CD4-positive, alpha-beta T cell (primary cell): Measurements from ENCODE around the gene CCR1. TPM values are rescaled to one million over a fixed set of nuclear protein-coding genes. Genes with fewer than 3 reads are reported as not detected.
"Not testable (repeated sequence)": the region's sequence is repeated elsewhere in the genome, so short reads cannot be mapped to it uniquely, and the experiment has no call there.

Experiments
- ATAC-seq: fragments of 200-7000 bp; cut with Tn5 transposase; one replicate; pipeline ENCODE4 v1.10.0; 2022; ENCODE audit warnings: mild to moderate bottlenecking; ENCODE audit not compliant: poor library complexity
- CTCF ChIA-PET: fragments of 350-600 bp; sonication (Branson Sonifier 250); formaldehyde crosslinking; loops from one replicate; lab custom pipeline; 2021; ENCODE audit warnings: antibody characterized with exemption, inconsistent platforms; lab: Charles Lee
- POLR2A ChIA-PET: fragments of 350-600 bp; sonication (Branson Sonifier 250); formaldehyde crosslinking; loops from one replicate; lab custom pipeline; 2021; ENCODE audit warnings: antibody characterized with exemption, inconsistent platforms; lab: Charles Lee
- DNase-seq, 14 experiments: peaks; one replicate each; pipeline ENCODE4 v3.0.0-alpha.2; 2013 to 2020; ENCODE audit warnings: mixed read lengths in 2 of 14
- H3K27ac ChIP-seq, 2 donors: one replicate each; pipeline versions ENCODE4 v1.5.1 to v1.7.0; 2013; ENCODE audit warnings: low read length in 2 of 2, low read depth in 1 of 2, mild to moderate bottlenecking in 1 of 2
- H3K27me3 ChIP-seq, 2 experiments: 1 replicate in 1 of 2; 2 replicates in 1 of 2; pipeline versions ENCODE4 v1.6.1 to v1.7.0; 2013; ENCODE audit warnings: low read length in 2 of 2, control low read depth in 1 of 2, mild to moderate bottlenecking in 1 of 2, moderate library complexity in 1 of 2; ENCODE audit not compliant: insufficient read depth in 2 of 2, control insufficient read depth in 1 of 2
- H3K36me3 ChIP-seq: one replicate; pipeline ENCODE4 v1.6.1; 2013; ENCODE audit warnings: low read length, control low read depth; ENCODE audit not compliant: insufficient read depth
- H3K4me1 ChIP-seq: one replicate; pipeline ENCODE4 v1.6.1; 2013; ENCODE audit warnings: low read length, control low read depth; ENCODE audit not compliant: insufficient read depth
- H3K4me3 ChIP-seq: one replicate; pipeline ENCODE4 v1.5.1; 2013; ENCODE audit warnings: mild to moderate bottlenecking, low read length, moderate library complexity
- H3K9me3 ChIP-seq, 2 experiments: 1 replicate in 1 of 2; 2 replicates in 1 of 2; pipeline versions ENCODE4 v1.6.1 to v1.7.0; 2013; ENCODE audit warnings: low read length in 2 of 2, mild to moderate bottlenecking in 2 of 2, control low read depth in 1 of 2, moderate library complexity in 1 of 2; ENCODE audit not compliant: control insufficient read depth in 1 of 2, insufficient read depth in 1 of 2
- H3K27ac Mint-ChIP-seq: one replicate; pipeline ENCODE4 v1.8.0; 2020; ENCODE audit warnings: mixed read lengths
- H3K27me3 Mint-ChIP-seq: one replicate; pipeline ENCODE4 v1.8.0; 2021; ENCODE audit warnings: mixed read lengths
- H3K36me3 Mint-ChIP-seq: one replicate; pipeline ENCODE4 v1.8.0; 2021; ENCODE audit warnings: low read depth, mixed read lengths
- H3K4me1 Mint-ChIP-seq: one replicate; pipeline ENCODE4 v1.8.0; 2021; ENCODE audit warnings: low read depth, mixed read lengths
- H3K4me3 Mint-ChIP-seq: one replicate; pipeline ENCODE4 v1.8.0; 2020; ENCODE audit warnings: mild to moderate bottlenecking, mixed read lengths
- H3K9me3 Mint-ChIP-seq: one replicate; pipeline ENCODE4 v1.8.0; 2020; ENCODE audit warnings: mixed read lengths
- CTCF ChIP-seq: fragments of 200-600 bp; IDR thresholded peaks from one replicate; pipeline ENCODE4 v1.8.0; 2022; ENCODE audit warnings: antibody characterized with exemption, mild to moderate bottlenecking
- intact Hi-C, 2 experiments: fragments of 100-400 bp; cut with DNase I in 1 of 2; cut with micrococcal nuclease in 1 of 2; formaldehyde crosslinking; loops; one replicate each; pipeline versions ENCODE4 v1.15.1 to v1.9.0; 2023 to 2025; cut with DNase I, micrococcal nuclease
- total RNA-seq, 174 experiments: library from RNA in 2 of 174; stranded (reverse) in 2 of 174; gene quantifications; one replicate each; pipeline ENCODE4 v1.2.3 and lab custom pipeline; 2021 to 2026

The CCR1 gene
- total RNA-seq, 2 experiments from 2014 or later = 0.34 to 0.38 TPM

- H3K9me3 Mint-ChIP-seq = peaks cover 4% of the 10 kb centered on the region
- no peak overlapping the region for H3K4me3 Mint-ChIP-seq
- H3K36me3 Mint-ChIP-seq = no peaks in the 10 kb centered on the region
- Histone ChIP-seq H3K4me1 (no peaks in the 10 kb centered on the region), H3K9me3 (peaks cover 0 to 5% of the 10 kb centered on the region in 2 experiments), H3K27ac (no peak overlapping the region), H3K27me3 (peaks cover 0 to 2% of the 10 kb centered on the region in 2 experiments), H3K36me3 (no peaks in the 10 kb centered on the region), H3K4me3 (no peak overlapping the region)
- ChIA-PET POLR2A (no interaction called here), CTCF (no interaction called here)
- no peaks in the 10 kb centered on the region for H3K27me3 Mint-ChIP-seq
- no peak for DNase-seq
- no peak for TF ChIP-seq CTCF
- ATAC-seq = no peak
- H3K27ac Mint-ChIP-seq = no peak overlapping the region
- intact Hi-C loops = no loop called here
- no peaks in the 10 kb centered on the region for H3K4me1 Mint-ChIP-seq
Observed at GRCh38 chr3:46163556-46164041, 44.5 kb downstream of the CCR1 start.

GRCh38 chr3:46162975-46163555 is 45.0 kb downstream of the CCR1 start:
- Histone ChIP-seq H3K36me3 (no peaks in the 10 kb centered on the region), H3K27me3 (peaks cover 0 to 2% of the 10 kb centered on the region in 2 experiments), H3K4me3 (no peak overlapping the region), H3K9me3 (peaks cover 0 to 2% of the 10 kb centered on the region in 2 experiments), H3K4me1 (no peaks in the 10 kb centered on the region), H3K27ac (no peak overlapping the region)
- CTCF ChIA-PET = no interaction called here
- TF ChIP-seq CTCF = no peak
- Mint-ChIP-seq H3K36me3 (no peaks in the 10 kb centered on the region), H3K9me3 (peaks cover 4% of the 10 kb centered on the region), H3K27me3 (no peaks in the 10 kb centered on the region), H3K4me1 (no peaks in the 10 kb centered on the region), H3K4me3 (no peak overlapping the region), H3K27ac (no peak overlapping the region)
- ATAC-seq = no peak
- POLR2A ChIA-PET = no interaction called here
- intact Hi-C loops = no loop called here
- no peak for DNase-seq

GRCh38 chr3:46157685-46158084 is 50.4 kb downstream of the CCR1 start:
- not testable (repeated sequence) for H3K4me1 Mint-ChIP-seq, H3K36me3 Mint-ChIP-seq, H3K9me3 Mint-ChIP-seq

DNA sequence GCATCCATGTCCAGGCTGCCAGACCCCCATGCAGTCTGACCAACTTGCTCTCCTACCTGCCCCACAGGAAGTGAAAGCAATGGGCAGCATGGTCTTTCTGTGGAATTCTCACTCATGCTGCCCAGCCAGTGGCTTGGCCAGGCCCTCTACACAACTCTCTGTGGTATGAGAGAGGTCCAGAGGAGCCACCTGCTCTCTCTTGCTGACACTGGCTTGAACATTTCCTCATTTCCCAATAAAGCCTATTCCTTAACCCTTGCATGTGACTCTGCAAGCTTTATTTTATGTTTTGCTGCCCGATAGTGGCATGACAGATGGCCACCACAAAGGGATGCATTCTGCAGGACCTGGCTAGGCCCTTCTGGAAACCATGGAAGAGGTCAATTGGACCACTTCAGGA is 53.8 kb downstream of the CCR1 start:
- H3K9me3 ChIP-seq = no peaks in the 10 kb centered on the region
- no peak overlapping the region for H3K27ac Mint-ChIP-seq
- H3K27me3 Mint-ChIP-seq = no peaks in the 10 kb centered on the region
- intact Hi-C loops = no loop called here
- CTCF ChIA-PET = no interaction called here
- H3K36me3 Mint-ChIP-seq = no peaks in the 10 kb centered on the region
- H3K36me3 ChIP-seq = no peaks in the 10 kb centered on the region
- POLR2A ChIA-PET = no interaction called here
- H3K9me3 Mint-ChIP-seq = peaks cover 7% of the 10 kb centered on the region
- no peak for TF ChIP-seq CTCF
- no peak overlapping the region for H3K27ac ChIP-seq
- no peak overlapping the region for H3K4me3 Mint-ChIP-seq
- no peak for DNase-seq
- no peak overlapping the region for H3K4me3 ChIP-seq
- no peak for ATAC-seq
- peaks cover 14% of the 10 kb centered on the region for H3K4me1 ChIP-seq
- H3K27me3 ChIP-seq = no peaks in the 10 kb centered on the region
- H3K4me1 Mint-ChIP-seq = peaks cover 6% of the 10 kb centered on the region

More at GRCh38 chr3:46157685-46158084, 50.4 kb downstream of the CCR1 start:
- H3K27me3 ChIP-seq, POLR2A ChIA-PET, H3K36me3 ChIP-seq, H3K27ac Mint-ChIP-seq, H3K27ac ChIP-seq, DNase-seq, H3K9me3 ChIP-seq, H3K4me3 ChIP-seq, ATAC-seq, H3K27me3 Mint-ChIP-seq, CTCF ChIA-PET, H3K4me3 Mint-ChIP-seq, intact Hi-C loops: not testable (repeated sequence)
- H3K4me1 ChIP-seq = peaks cover 14% of the 10 kb centered on the region
